ENCODE results near the gene ADARB1.
A peak's percentile ranks its signal among the peaks of the same experiment; 100 is the strongest.

Gene ADARB1

DNA sequence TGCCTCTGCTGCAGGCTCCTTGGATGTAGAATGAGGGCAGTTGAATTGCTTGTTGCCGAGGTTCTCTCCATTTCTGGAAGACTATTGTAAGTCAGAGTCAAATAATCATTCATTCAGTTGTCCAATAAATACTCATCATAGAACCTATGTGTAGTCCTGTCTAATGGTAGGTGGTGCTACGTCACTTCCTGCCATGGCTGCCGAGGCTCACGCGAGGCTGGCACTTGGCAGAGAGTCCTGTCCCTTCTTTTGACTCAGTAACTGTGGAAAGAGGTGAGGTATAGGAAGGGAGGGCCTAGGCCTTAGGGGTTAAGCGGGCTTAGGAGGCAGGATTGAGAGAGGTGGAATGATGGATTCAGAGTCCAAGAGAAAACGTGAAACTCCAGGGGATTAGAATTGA lies 9.7 kb downstream of the ADARB1 start:
- DNase-seq (ENCODE audit: low spot score in 2 of 2), result no peak
- Mint-ChIP-seq H3K36me3 (peaks cover 5% of the 10 kb centered on the region), H3K4me3 (no peak overlapping the region)

GRCh38 chr21:45084881-45085536 lies 10.6 kb downstream of the ADARB1 start:
- Mint-ChIP-seq H3K9me3 (no peaks in the 10 kb centered on the region), H3K4me3 (no peak overlapping the region), H3K36me3 (peaks cover 5% of the 10 kb centered on the region), H3K27ac (no peak overlapping the region), H3K4me1 (peaks cover 30% of the 10 kb centered on the region), H3K27me3 (peaks cover 2% of the 10 kb centered on the region)
- no peak for ATAC-seq (ENCODE audit: low read depth)
- no peak for DNase-seq (ENCODE audit: low spot score in 2 of 2)

More for the DNA sequence above, 9.7 kb downstream of the ADARB1 start:
- Mint-ChIP-seq H3K27me3 (peaks cover 2% of the 10 kb centered on the region), H3K4me1 (peaks cover 31% of the 10 kb centered on the region), H3K9me3 (no peaks in the 10 kb centered on the region), H3K27ac (no peak overlapping the region)
- ATAC-seq (ENCODE audit: low read depth), result no peak

- peaks cover 5% of the 10 kb centered on the region for H3K36me3 Mint-ChIP-seq
- no peak for ATAC-seq (ENCODE audit: low read depth)
- H3K9me3 Mint-ChIP-seq, result no peaks in the 10 kb centered on the region
- peaks cover 2% of the 10 kb centered on the region for H3K27me3 Mint-ChIP-seq
- peaks cover 28% of the 10 kb centered on the region for H3K4me1 Mint-ChIP-seq
- DNase-seq (ENCODE audit: low spot score in 2 of 2), result no peak
- H3K4me3 Mint-ChIP-seq, result no peak overlapping the region
- H3K27ac Mint-ChIP-seq, result no peak overlapping the region
Measured at GRCh38 chr21:45085700-45086099, 11.3 kb downstream of the ADARB1 start.

- Mint-ChIP-seq H3K4me3 (no peak overlapping the region), H3K9me3 (no peaks in the 10 kb centered on the region), H3K27ac (no peak overlapping the region), H3K27me3 (peaks cover 2% of the 10 kb centered on the region), H3K36me3 (peaks cover 3% of the 10 kb centered on the region), H3K4me1 (peaks cover 30% of the 10 kb centered on the region)
- DNase-seq (ENCODE audit: low spot score in 2 of 2), result no peak
- no peak for ATAC-seq (ENCODE audit: low read depth)
Measured at GRCh38 chr21:45086337-45086958, 12.1 kb downstream of the ADARB1 start.

GRCh38 chr21:45087022-45087823 lies 12.8 kb downstream of the ADARB1 start:
- Mint-ChIP-seq H3K4me1 (peaks cover 35% of the 10 kb centered on the region), H3K27me3 (peaks cover 2% of the 10 kb centered on the region), H3K9me3 (no peaks in the 10 kb centered on the region), H3K27ac (no peak overlapping the region), H3K4me3 (no peak overlapping the region), H3K36me3 (peaks cover 3% of the 10 kb centered on the region)
- peak; percentile 72 for ATAC-seq (ENCODE audit: low read depth)
- no peak for DNase-seq (ENCODE audit: low spot score in 2 of 2)

- no peak overlapping the region for H3K27ac Mint-ChIP-seq
- ATAC-seq (ENCODE audit: low read depth) (no peak), DNase-seq (ENCODE audit: low spot score in 2 of 2) (no peak)
- peaks cover 3% of the 10 kb centered on the region for H3K36me3 Mint-ChIP-seq
- H3K4me3 Mint-ChIP-seq, result no peak overlapping the region
- peaks cover 2% of the 10 kb centered on the region for H3K27me3 Mint-ChIP-seq
- peaks cover 33% of the 10 kb centered on the region for H3K4me1 Mint-ChIP-seq
- H3K9me3 Mint-ChIP-seq, result no peaks in the 10 kb centered on the region
Measured at GRCh38 chr21:45088116-45088515, 13.7 kb downstream of the ADARB1 start.

GRCh38 chr21:45088729-45089128 lies 14.3 kb downstream of the ADARB1 start:
- Mint-ChIP-seq H3K27me3 (peaks cover 2% of the 10 kb centered on the region), H3K36me3 (peaks cover 3% of the 10 kb centered on the region), H3K4me1 (peaks cover 33% of the 10 kb centered on the region), H3K4me3 (no peak overlapping the region), H3K27ac (no peak overlapping the region), H3K9me3 (no peaks in the 10 kb centered on the region)
- ATAC-seq (ENCODE audit: low read depth) (no peak), DNase-seq (ENCODE audit: low spot score in 2 of 2) (no peak)

GRCh38 chr21:45089964-45090363 lies 15.6 kb downstream of the ADARB1 start:
- Mint-ChIP-seq H3K27me3 (peaks cover 2% of the 10 kb centered on the region), H3K27ac (no peak overlapping the region), H3K4me3 (no peak overlapping the region), H3K4me1 (peaks cover 32% of the 10 kb centered on the region), H3K9me3 (no peaks in the 10 kb centered on the region), H3K36me3 (peaks cover 3% of the 10 kb centered on the region)
- DNase-seq (ENCODE audit: low spot score in 2 of 2), result no peak
- ATAC-seq (ENCODE audit: low read depth), result no peak

GRCh38 chr21:45090966-45091365 lies 16.6 kb downstream of the ADARB1 start:
- H3K4me1 Mint-ChIP-seq, result peaks cover 29% of the 10 kb centered on the region

GRCh38 chr21:45091550-45092322 lies 17.4 kb downstream of the ADARB1 start:
- ATAC-seq (ENCODE audit: low read depth), result no peak

More at GRCh38 chr21:45090966-45091365, 16.6 kb downstream of the ADARB1 start:
- H3K4me3 Mint-ChIP-seq, result no peak overlapping the region
- H3K27me3 Mint-ChIP-seq, result peaks cover 2% of the 10 kb centered on the region
- peaks cover 3% of the 10 kb centered on the region for H3K36me3 Mint-ChIP-seq
- DNase-seq (ENCODE audit: low spot score in 2 of 2) (no peak), ATAC-seq (ENCODE audit: low read depth) (no peak)
- H3K9me3 Mint-ChIP-seq, result no peaks in the 10 kb centered on the region
- H3K27ac Mint-ChIP-seq, result no peak overlapping the region

DNA sequence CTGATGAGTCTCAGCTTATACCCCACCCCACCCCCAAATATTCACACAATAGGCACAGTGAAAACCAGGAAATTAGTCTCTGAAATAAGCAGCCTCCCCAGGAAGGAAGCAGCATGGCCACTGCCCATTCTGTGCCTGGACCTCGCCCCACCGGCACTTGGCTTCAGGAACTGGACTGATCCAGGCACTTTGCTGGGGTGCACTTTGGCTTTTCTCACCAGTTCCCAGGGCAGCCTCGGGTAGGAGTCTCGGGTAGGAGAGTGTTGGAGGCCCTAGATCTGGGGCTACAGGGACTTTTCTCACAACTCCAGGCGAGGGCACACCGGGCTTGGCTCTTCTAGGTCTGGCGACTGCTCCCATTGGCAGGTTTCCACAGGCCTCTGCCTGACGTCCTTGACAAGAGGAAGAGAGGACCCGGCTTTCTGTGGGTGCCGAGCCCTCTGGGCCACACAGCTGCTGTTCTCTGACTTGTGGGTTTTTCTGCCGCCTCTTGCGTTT lies 18.7 kb downstream of the ADARB1 start:
- no peaks in the 10 kb centered on the region for H3K9me3 Mint-ChIP-seq
- peaks cover 26% of the 10 kb centered on the region for H3K4me1 Mint-ChIP-seq
- no peak overlapping the region for H3K4me3 Mint-ChIP-seq
- DNase-seq (ENCODE audit: low spot score in 2 of 2) (no peak), ATAC-seq (ENCODE audit: low read depth) (no peak)
- H3K27ac Mint-ChIP-seq, result no peak overlapping the region
- no peaks in the 10 kb centered on the region for H3K27me3 Mint-ChIP-seq
- peaks cover 1% of the 10 kb centered on the region for H3K36me3 Mint-ChIP-seq

More at GRCh38 chr21:45091550-45092322, 17.4 kb downstream of the ADARB1 start:
- Mint-ChIP-seq H3K36me3 (peaks cover 3% of the 10 kb centered on the region), H3K4me3 (peak overlapping the region; percentile 50), H3K4me1 (peaks cover 26% of the 10 kb centered on the region), H3K9me3 (no peaks in the 10 kb centered on the region), H3K27me3 (peaks cover 2% of the 10 kb centered on the region), H3K27ac (no peak overlapping the region)
- DNase-seq (ENCODE audit: low spot score in 2 of 2), result no peak

DNA sequence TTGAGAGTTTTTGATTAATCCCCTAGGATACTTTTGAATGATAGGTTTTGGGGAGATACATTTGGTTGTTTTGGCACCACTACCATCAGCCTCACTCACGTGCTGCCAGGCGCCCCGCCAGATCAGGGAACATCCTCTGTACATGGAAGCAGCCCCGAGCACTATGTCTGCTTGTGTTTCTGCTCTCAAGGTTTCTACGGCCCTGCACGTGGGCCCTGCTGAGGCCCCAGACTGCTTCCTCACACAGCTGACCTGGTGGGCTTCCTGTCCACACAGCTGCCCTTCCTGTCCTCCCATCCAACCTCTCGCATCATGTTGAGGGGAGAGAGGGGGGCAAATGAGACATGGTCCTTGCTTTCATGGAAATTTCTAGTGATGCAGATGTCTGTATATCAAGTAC lies 20.0 kb downstream of the ADARB1 start:
- no peak overlapping the region for H3K4me3 Mint-ChIP-seq
- ATAC-seq (ENCODE audit: low read depth) (no peak), DNase-seq (ENCODE audit: low spot score in 2 of 2) (no peak)
- no peaks in the 10 kb centered on the region for H3K36me3 Mint-ChIP-seq
- peaks cover 35% of the 10 kb centered on the region for H3K4me1 Mint-ChIP-seq
- H3K27ac Mint-ChIP-seq, result no peak overlapping the region
- no peaks in the 10 kb centered on the region for H3K9me3 Mint-ChIP-seq
- H3K27me3 Mint-ChIP-seq, result no peaks in the 10 kb centered on the region

DNA sequence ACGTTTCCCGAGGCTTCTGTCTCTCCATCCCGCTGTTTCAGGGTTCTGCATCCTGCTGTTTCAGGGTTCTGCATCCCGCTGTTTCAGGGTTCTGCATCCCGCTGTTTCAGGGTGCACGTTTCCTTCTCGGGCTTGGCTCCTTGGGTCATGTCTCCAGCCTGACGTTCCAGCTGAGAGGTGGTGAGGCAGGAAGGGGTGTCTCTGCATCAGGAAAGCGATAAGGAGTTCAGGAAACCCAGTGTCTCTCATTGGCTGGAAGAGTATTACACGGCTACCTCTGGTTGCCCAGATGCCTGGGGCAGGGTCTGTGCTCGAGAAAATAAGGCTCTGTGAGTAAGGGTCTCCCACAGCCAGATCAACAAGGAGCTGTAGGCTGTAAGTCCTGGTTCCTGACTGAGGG lies 21.1 kb downstream of the ADARB1 start:
- H3K27ac Mint-ChIP-seq, result no peak overlapping the region

More for the DNA sequence above, 21.1 kb downstream of the ADARB1 start:
- Mint-ChIP-seq H3K4me1 (peaks cover 30% of the 10 kb centered on the region), H3K9me3 (no peaks in the 10 kb centered on the region), H3K36me3 (no peaks in the 10 kb centered on the region), H3K27me3 (no peaks in the 10 kb centered on the region), H3K4me3 (no peak overlapping the region)
- ATAC-seq (ENCODE audit: low read depth), result no peak
- no peak for DNase-seq (ENCODE audit: low spot score in 2 of 2)
